K562 treated with DMSO at 1 percent for 12 hours (cell line): ENCODE data around the gene DIPK1A. TPM values are rescaled to one million over a fixed set of nuclear protein-coding genes. Genes with fewer than 3 reads are reported as not detected.

Source experiments
- total RNA-seq: library from RNA; unstranded; fragments of 300-600 nt; gene quantifications from 2 replicates; pipeline ENCODE4 v1.2.3, GENCODE V29; 2022; ENCODE audit not compliant: insufficient read depth

DIPK1A gene
- 2.6 and 7.9 TPM in 2 replicates for total RNA-seq

GRCh38 chr1:92961131-92961895, at the start of gene DIPK1A:
DIPK1A (minus strand) TSS chr1:92961462; CDS start chr1:92961429, 33 bp downstream.

DNA sequence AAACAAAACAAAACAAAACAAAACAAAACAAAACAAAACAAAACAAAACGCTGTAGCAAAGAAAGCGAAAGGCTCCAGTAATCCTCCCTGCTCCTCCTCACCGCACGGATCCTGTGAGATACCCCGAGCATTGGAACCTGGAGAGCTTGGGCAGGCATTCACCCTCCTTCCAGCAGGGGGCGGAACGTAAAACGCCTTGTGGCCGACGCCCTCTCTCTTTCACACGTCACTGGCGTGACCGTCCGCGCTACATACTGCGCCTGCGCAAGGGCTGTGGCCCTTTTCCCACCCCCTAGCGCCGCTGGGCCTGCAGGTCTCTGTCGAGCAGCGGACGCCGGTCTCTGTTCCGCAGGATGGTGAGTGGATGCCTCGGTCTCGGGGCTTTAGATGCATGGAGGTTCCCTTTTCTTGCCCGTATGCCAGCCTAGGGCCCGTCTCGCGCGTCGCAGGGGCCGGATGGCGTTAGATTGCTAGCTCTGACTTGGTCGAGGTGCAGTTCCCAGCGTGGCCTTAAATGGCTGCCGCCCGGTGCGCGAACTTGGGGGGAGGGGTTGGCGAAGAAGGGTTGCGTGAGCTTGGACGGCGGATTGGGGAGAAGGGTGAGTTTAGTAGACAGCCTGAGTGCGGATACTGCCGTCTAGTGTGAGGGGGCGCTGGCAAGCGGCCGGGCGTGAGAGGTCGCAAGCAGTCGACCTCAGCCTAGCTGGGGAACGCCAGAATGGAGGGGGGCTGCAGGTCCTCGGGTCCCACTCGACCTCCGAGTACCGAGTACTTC, 129.3 kb downstream of the DIPK1A start, which contains the start of gene RPL5:
Gene RPL5 (plus strand): TSS at position 279 of the 775 bp plus-strand sequence. CDS start 75 bp downstream, at position 354.

Other genes with a start within 250 kb of the DIPK1A start
- gene EVI5, start 176.4 kb downstream of the DIPK1A start, total RNA-seq, result 6.0 TPM in 2 replicates
- 3,080 and 3,490 TPM in 2 replicates for gene RPL5, start 129.4 kb downstream of the DIPK1A start, total RNA-seq
- 13.6 and 28.4 TPM in 2 replicates for gene MTF2, start 117.8 kb upstream of the DIPK1A start, total RNA-seq
- 14.0 and 43.3 TPM in 2 replicates for gene TMED5, start 219.0 kb upstream of the DIPK1A start, total RNA-seq
- 9.7 and 25.9 TPM in 2 replicates for gene CCDC18, start 219.3 kb upstream of the DIPK1A start, total RNA-seq